GM08714 (cell line): Measurements from ENCODE around the gene MTRF1L.

ENCODE experiments used
- H3K4me3 ChIP-seq: fragments of 200-500 bp; sonication (Bioruptor generic); 2 replicates; pipeline ENCODE4 v1.5.1; 2014; ENCODE audit warnings: mild to moderate bottlenecking, low read length, inconsistent platforms
- ZNF274 ChIP-seq: IDR thresholded peaks from 2 replicates; pipeline ENCODE4 v1.6.1; 2012; ENCODE audit warnings: mild to moderate bottlenecking, low read depth, low read length

MTRF1L gene

GRCh38 chr6:153002613-153003365 is at the start of gene MTRF1L:
MTRF1L (minus strand) TSS chr6:153002709; CDS start chr6:153002685, 24 bp downstream.
- peak within 1 kb of the TSS; percentile 99 for H3K4me3 ChIP-seq
- TF ChIP-seq ZNF274, result no peak

GRCh38 chr6:153051801-153052200 is 49.3 kb upstream of the MTRF1L start:
- H3K4me3 ChIP-seq, result no peak overlapping the region
- TF ChIP-seq ZNF274, result no peak

- no peak for TF ChIP-seq ZNF274
- no peak overlapping the region for H3K4me3 ChIP-seq
These were observed 46.1 kb upstream of the MTRF1L start for GRCh38 chr6:153048631-153049030.

GRCh38 chr6:153047386-153047785 is 44.9 kb upstream of the MTRF1L start:
- no peak overlapping the region for H3K4me3 ChIP-seq
- TF ChIP-seq ZNF274, result no peak

GRCh38 chr6:153045271-153045670 is 42.8 kb upstream of the MTRF1L start:
- no peak for TF ChIP-seq ZNF274
- H3K4me3 ChIP-seq, result no peak overlapping the region

- no peak for TF ChIP-seq ZNF274
- no peak overlapping the region for H3K4me3 ChIP-seq
These were observed 41.8 kb upstream of the MTRF1L start for GRCh38 chr6:153044295-153044694.

GRCh38 chr6:153043719-153044118 is 41.2 kb upstream of the MTRF1L start:
- H3K4me3 ChIP-seq, result no peak overlapping the region
- no peak for TF ChIP-seq ZNF274

- TF ChIP-seq ZNF274, result no peak
- no peak overlapping the region for H3K4me3 ChIP-seq
These were observed 36.0 kb upstream of the MTRF1L start for GRCh38 chr6:153038378-153039057.

- TF ChIP-seq ZNF274, result no peak
- no peak overlapping the region for H3K4me3 ChIP-seq
These were observed 31.6 kb upstream of the MTRF1L start for GRCh38 chr6:153034139-153034538.

- no peak for TF ChIP-seq ZNF274
- no peak overlapping the region for H3K4me3 ChIP-seq
These were observed 29.9 kb upstream of the MTRF1L start for GRCh38 chr6:153032255-153032882.

- TF ChIP-seq ZNF274, result no peak
- no peak overlapping the region for H3K4me3 ChIP-seq
These were observed 28.9 kb upstream of the MTRF1L start for GRCh38 chr6:153031335-153031955.

GRCh38 chr6:153028963-153029362 is 26.5 kb upstream of the MTRF1L start:
- H3K4me3 ChIP-seq, result no peak overlapping the region
- TF ChIP-seq ZNF274, result no peak

GRCh38 chr6:153028286-153028685 is 25.8 kb upstream of the MTRF1L start:
- H3K4me3 ChIP-seq, result no peak overlapping the region
- TF ChIP-seq ZNF274, result no peak

- no peak overlapping the region for H3K4me3 ChIP-seq
- no peak for TF ChIP-seq ZNF274
These were observed 25.0 kb upstream of the MTRF1L start for GRCh38 chr6:153027480-153027879.

- no peak for TF ChIP-seq ZNF274
- no peak overlapping the region for H3K4me3 ChIP-seq
These were observed 22.2 kb upstream of the MTRF1L start for GRCh38 chr6:153024709-153025017.
